HG03469 (cell line): ENCODE measurements around the gene PARL.
"Not testable (repeated sequence)": the region's sequence is repeated elsewhere in the genome, so short reads cannot be mapped to it uniquely, and the experiment has no call there.

Source experiments
- ATAC-seq: cut with Tn5 transposase; IDR thresholded peaks from one replicate; pipeline ENCODE4 v1.9.1; 2021; ENCODE audit warnings: mild to moderate bottlenecking, moderate library complexity, moderate number of reproducible peaks; ENCODE audit not compliant: unreplicated experiment

Gene PARL

GRCh38 chr3:183792976-183793375, 91.7 kb downstream of the PARL start:
- no peak for ATAC-seq

GRCh38 chr3:183790700-183791099, 94.0 kb downstream of the PARL start:
- no peak for ATAC-seq

- ATAC-seq: no peak
These were observed 94.9 kb downstream of the PARL start for GRCh38 chr3:183789826-183790225.

- not testable (repeated sequence) for ATAC-seq
These were observed 100.2 kb downstream of the PARL start for GRCh38 chr3:183784503-183784902.

- ATAC-seq: no peak
These were observed 102.0 kb downstream of the PARL start for GRCh38 chr3:183782576-183783276.

GRCh38 chr3:183781246-183781645, 103.4 kb downstream of the PARL start:
- ATAC-seq: no peak

GRCh38 chr3:183779896-183780465, 104.7 kb downstream of the PARL start:
- no peak for ATAC-seq
